ENCODE measurements around the gene MEF2B.
A peak's percentile ranks its signal among the peaks of the same experiment; 100 is the strongest.
"Not testable (repeated sequence)": the region's sequence is repeated elsewhere in the genome, so short reads cannot be mapped to it uniquely, and the experiment has no call there.

MEF2B gene

DNA sequence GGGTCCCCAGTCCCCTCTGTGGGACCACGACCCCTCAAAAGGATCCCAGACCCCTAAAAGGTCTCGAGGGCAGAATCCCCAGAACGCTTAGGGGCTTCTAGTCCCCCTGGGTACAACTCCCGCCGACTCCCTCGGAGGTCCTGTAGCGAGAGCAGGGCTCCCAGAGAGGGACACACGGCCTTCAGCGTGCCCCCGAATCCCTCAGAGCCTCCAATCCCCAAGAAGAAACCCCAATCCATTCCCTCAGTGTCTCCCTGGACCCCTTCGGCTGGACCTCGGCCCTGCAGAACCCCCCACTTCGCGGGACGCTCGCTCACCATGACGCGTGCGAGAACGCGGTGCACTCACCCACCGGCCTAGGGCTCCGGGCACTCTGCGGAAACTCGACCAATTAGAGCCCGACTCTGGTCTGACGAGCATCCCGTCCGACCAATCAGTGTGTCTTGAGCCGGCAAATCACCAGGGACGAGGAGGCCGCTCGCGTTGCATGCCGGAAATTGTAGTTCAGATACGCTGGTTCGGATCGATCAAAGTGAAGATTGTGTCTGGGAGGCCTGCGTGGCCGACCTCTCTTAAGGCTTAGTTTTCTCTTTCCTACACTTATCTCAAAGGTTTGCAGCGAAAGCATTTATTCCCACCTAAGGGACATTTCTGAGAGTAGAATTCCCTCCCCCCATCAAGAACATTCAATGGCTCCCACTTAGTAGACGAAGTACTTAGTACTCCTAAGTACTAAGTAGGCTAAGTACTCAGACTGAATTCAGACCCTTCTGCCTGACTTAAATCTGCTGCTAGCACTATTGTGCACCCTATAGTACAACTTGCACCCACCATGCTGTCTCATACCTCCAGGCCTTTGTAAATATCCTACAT lies 31.7 kb downstream of the MEF2B start, which contains the start of gene TMEM161A:
TSS of gene TMEM161A (minus strand) at position 370 of the 873 bp plus-strand sequence. CDS start at position 320, 50 bp downstream.
- TF ChIP-seq, protein P1, sequence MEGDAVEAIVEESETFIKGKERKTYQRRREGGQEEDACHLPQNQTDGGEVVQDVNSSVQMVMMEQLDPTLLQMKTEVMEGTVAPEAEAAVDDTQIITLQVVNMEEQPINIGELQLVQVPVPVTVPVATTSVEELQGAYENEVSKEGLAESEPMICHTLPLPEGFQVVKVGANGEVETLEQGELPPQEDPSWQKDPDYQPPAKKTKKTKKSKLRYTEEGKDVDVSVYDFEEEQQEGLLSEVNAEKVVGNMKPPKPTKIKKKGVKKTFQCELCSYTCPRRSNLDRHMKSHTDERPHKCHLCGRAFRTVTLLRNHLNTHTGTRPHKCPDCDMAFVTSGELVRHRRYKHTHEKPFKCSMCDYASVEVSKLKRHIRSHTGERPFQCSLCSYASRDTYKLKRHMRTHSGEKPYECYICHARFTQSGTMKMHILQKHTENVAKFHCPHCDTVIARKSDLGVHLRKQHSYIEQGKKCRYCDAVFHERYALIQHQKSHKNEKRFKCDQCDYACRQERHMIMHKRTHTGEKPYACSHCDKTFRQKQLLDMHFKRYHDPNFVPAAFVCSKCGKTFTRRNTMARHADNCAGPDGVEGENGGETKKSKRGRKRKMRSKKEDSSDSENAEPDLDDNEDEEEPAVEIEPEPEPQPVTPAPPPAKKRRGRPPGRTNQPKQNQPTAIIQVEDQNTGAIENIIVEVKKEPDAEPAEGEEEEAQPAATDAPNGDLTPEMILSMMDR (IDR thresholded peaks at IDR 0.05; ENCODE audit: low read depth, low read length): no peak
- peak within 1 kb of the TSS; percentile 67 for H3K4me3 ChIP-seq (ENCODE audit: low read depth, low read length)
- no peaks in the 10 kb centered on the region for H3K9me3 ChIP-seq

DNA sequence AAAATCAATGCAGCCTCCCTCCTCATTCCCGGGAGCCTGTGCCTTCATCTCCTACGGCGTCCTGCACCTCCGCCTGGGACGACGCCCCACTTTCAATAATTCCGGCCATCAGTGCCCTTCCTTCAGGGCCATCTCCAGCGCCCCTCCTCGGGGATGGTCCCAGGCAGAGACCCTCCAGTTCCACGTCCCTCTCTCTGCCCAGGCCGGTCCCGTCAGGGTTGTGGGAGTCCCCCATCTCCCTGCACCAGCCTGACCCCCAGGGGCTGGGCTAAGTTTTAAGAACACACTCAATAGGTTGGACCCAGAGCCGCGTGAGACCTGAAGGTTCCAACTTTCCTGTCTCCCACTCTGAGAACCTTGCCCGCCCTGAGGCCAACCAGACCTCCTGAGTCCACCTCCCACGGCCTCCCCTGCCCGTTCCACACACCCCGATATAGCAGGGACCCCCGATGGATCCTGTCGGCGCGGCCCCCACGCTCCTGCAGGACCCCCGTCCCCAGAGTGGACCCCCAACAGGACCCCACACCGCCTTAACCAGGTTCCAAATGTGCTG lies 32.4 kb downstream of the MEF2B start:
- Histone ChIP-seq H3K27me3 (no peaks in the 10 kb centered on the region), H3K36me3 (no peaks in the 10 kb centered on the region), H3K4me3 (ENCODE audit: low read depth, low read length) (peak overlapping the region; percentile 67), H3K9me3 (no peaks in the 10 kb centered on the region), H3K4me1 (0 out of 2 replicates have a peak, but pooled peaks cover 3% of the 10 kb centered on the region)
- no peak for DNase-seq
- TF ChIP-seq, protein P1 (IDR thresholded peaks at IDR 0.05; ENCODE audit: low read depth, low read length): no peak

More for the DNA sequence above, 31.7 kb downstream of the MEF2B start, which contains the start of gene TMEM161A:
- Histone ChIP-seq H3K27me3 (no peaks in the 10 kb centered on the region), H3K4me1 (0 out of 2 replicates have a peak, but pooled peaks cover 3% of the 10 kb centered on the region), H3K36me3 (no peaks in the 10 kb centered on the region)
- peak; percentile 97 for DNase-seq

DNA sequence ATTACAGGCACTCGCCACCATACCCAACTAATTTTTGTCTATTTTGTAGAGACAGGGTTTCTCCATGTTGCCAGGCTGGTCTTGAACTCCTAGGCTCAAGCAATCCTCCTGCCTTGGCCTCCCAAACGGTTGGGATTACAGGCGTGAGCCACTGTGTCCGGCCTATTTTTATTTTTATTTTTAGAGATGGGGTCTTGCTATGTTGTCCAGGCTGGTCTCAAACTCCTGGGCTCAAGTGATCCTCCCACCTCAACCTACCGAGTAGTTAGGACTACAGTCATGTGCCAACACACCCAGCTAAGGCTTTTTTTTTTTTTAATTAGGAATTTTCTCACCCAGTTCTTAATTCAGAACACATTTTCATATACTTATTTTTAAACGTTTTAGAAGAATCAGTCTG lies 34.4 kb downstream of the MEF2B start:
- not testable (repeated sequence) for H3K9me3 ChIP-seq; H3K4me3 ChIP-seq (ENCODE audit: low read depth, low read length); DNase-seq; H3K4me1 ChIP-seq; H3K36me3 ChIP-seq; H3K27me3 ChIP-seq

DNA sequence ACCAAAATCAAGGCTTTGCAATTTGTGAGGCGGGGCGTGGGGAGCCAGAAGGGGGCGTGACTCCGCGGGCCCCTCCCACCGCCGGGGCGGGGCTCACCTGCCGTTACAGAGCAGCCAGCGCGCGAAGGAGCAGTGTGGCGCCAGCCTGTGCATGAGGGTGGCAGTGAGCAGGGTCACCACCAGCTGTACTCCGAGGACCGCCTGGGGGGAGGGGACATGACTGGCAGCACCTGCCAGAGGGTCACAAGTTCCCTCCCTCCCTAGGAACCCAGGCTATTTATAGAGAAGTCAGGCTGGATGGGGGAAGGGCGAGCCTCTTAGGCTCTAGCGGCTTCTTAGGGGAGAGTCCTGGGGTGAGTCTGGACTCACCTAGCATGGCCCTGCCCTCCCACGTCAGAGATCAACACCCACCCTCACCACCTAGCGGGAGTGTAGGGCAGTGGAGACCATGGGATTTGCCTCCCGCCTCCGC lies 35.3 kb downstream of the MEF2B start:
- Histone ChIP-seq H3K36me3 (no peaks in the 10 kb centered on the region; the same call in 1 of the 2 replicates), H3K9me3 (no peaks in the 10 kb centered on the region; the same call in 1 of the 2 replicates), H3K4me3 (ENCODE audit: low read depth, low read length) (no peak overlapping the region), H3K27me3 (no peaks in the 10 kb centered on the region), H3K4me1 (0 out of 2 replicates have a peak, but pooled peaks cover 3% of the 10 kb centered on the region)
- no peak for DNase-seq
- TF ChIP-seq, protein P1 (IDR thresholded peaks at IDR 0.05; ENCODE audit: low read depth, low read length): no peak

DNA sequence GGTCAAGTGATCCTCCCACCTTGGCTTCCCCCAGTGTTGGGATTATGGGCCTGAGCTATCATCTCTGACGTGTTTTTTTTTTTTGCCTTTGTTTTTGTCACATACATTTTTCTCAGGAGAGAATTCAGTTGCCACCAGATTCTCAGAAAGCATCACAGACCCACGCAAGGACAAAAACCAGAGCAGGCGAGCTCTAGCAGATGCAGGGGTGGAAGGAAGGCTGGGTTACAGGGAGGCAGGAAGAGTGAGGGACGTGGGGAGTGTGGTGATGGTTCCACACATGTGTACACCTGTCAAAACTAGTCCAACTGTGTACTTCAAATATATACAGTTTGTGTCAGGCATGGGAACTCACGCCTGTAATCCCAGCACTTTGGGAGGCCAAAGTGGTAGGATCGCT lies 36.1 kb downstream of the MEF2B start:
- no peaks in the 10 kb centered on the region; the same call in 1 of the 2 replicates for H3K36me3 ChIP-seq
- TF ChIP-seq, protein P1 (IDR thresholded peaks at IDR 0.05; ENCODE audit: low read depth, low read length): no peak
- H3K4me1 ChIP-seq: 0 out of 2 replicates have a peak, but pooled peaks cover 3% of the 10 kb centered on the region
- no peak overlapping the region for H3K4me3 ChIP-seq (ENCODE audit: low read depth, low read length)
- no peak for DNase-seq
- H3K9me3 ChIP-seq: no peaks in the 10 kb centered on the region; the same call in 1 of the 2 replicates
- no peaks in the 10 kb centered on the region for H3K27me3 ChIP-seq

DNA sequence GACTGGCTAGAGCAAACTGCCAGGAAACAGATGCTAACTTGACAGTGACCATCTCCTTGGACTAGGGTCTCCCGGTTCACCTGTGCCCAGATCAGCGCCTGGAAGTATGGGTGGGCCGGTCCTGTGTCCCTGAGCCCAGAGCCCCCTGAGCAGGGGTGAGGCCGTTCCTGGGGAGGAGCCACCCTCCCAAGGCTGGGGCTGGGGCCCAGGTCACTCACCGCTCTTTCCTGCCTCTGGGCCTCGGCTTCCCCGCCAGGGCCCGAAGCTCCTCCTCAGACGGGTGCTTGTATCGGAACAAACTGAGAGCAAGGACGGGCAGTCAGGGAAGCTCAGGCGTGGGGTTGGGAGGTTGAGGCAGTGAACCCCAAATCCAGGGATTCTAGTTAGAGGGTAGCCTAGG lies 37.2 kb downstream of the MEF2B start:
- H3K36me3 ChIP-seq: no peaks in the 10 kb centered on the region; the same call in 1 of the 2 replicates
- H3K9me3 ChIP-seq: no peaks in the 10 kb centered on the region; the same call in 1 of the 2 replicates
- no peaks in the 10 kb centered on the region for H3K27me3 ChIP-seq
- TF ChIP-seq, protein P1 (IDR thresholded peaks at IDR 0.05; ENCODE audit: low read depth, low read length): no peak
- 0 out of 2 replicates have a peak, but pooled peaks cover 3% of the 10 kb centered on the region for H3K4me1 ChIP-seq
- H3K4me3 ChIP-seq (ENCODE audit: low read depth, low read length): no peak overlapping the region
- no peak for DNase-seq
